LNCaP clone FGC (cell line): ENCODE measurements around the gene SFXN1.
"Not testable (repeated sequence)": the region's sequence is repeated elsewhere in the genome, so short reads cannot be mapped to it uniquely, and the experiment has no call there.

Source experiments
- DNase-seq: peaks from one replicate; pipeline ENCODE4 v3.0.0-alpha.2; 2011; ENCODE audit warnings: low read depth
- H3K4me3 ChIP-seq: 2 replicates; pipeline ENCODE4 v1.5.1; 2011; ENCODE audit warnings: mild to moderate bottlenecking, low read depth, low read length, control low read depth
- CTCF ChIP-seq: IDR thresholded peaks from 2 replicates; pipeline ENCODE4 v1.5.1; 2012; ENCODE audit warnings: mild to moderate bottlenecking; ENCODE audit not compliant: control insufficient read depth, insufficient read depth; ENCODE audit errors: extremely low read depth

Gene SFXN1

DNA sequence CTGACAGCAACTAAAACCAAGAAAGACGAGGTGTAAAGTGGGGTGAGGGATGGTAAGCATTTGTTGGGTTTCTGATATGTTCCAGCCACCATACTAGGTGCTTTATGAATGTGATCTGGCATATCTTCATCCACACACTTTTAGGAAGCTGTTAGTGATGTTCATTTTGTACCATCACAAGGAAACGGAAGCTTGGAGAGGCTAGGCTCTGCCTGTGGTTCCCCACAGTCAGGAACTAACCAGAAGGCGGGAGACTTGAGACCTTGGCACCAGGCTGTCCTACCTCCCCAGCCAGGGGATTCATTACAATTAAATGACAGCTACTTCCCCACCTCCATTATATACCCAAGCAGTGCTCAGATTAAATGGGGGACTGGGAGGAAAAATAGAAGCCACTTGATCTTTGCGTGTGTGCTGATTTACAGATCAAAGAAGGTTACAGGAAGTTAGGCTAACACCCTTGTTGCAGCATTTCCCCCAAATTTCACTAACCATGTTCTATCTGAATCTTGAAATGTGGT lies 43.0 kb downstream of the SFXN1 start:
- no peak overlapping the region for H3K4me3 ChIP-seq
- no peak for TF ChIP-seq CTCF
- DNase-seq: no peak

- DNase-seq: no peak
- no peak for TF ChIP-seq CTCF
- H3K4me3 ChIP-seq: no peak overlapping the region
Measured at GRCh38 chr5:175523292-175523691, 44.9 kb downstream of the SFXN1 start.

DNA sequence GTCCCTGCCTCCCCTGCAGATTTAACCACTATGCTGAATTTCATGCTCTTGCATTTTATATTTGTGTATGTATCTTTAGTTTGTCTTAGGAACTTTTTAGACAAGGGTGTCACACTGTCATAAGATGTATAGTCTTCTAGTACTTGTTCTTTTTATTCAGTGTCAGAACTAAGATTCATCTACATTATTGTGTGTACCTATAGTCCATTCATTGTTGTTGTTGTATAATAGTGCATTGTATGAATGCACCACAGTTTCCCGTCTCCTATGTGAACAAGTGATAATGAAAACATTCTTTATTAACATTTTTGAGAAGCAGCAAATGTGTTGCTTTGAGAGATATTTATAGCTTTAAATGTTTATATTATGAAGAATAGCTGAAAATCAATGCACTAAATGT lies 45.9 kb downstream of the SFXN1 start:
- TF ChIP-seq CTCF: no peak
- no peak for DNase-seq
- H3K4me3 ChIP-seq: no peak overlapping the region

DNA sequence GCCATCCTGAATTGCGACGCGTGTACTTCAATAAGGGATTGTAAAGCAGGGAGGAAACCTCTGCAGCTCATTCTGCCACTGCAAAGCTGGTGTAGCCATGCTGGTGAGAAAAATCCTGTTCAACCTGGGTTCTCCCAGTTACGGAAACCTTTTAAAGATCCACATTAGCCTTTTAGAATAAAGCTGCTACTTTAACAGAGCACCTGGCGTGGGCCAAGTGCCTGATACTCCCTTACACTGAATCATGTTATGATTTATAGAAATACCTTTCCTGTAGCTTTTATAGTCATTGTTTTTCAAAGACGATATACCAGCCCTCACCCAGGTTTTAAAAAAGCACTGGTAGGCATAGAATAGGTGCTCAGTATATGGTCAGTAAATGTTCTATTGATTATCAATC lies 48.3 kb downstream of the SFXN1 start:
- DNase-seq: no peak
- no peak overlapping the region for H3K4me3 ChIP-seq
- no peak for TF ChIP-seq CTCF

DNA sequence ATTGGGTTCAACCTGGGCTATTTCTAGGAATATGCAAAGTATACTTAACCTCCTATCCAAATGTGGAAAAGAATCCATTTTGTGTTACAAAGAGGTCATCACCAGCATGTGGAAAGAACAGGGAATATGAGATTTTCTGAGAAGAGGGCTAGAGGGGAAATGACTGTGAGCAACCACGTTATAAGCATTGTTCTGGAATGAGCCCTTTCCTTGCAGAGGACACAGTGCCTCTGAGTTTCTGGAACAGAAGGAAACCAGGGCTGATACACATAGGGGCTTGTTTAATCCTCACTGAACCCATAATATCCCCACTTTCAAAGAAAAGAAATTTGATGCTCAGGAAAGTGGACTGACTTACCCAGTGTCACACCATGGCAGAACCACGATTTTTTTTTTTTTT lies 53.0 kb downstream of the SFXN1 start:
- DNase-seq: no peak
- TF ChIP-seq CTCF: no peak
- H3K4me3 ChIP-seq: no peak overlapping the region

- DNase-seq: peak; percentile 32
- H3K4me3 ChIP-seq: no peak overlapping the region
- TF ChIP-seq CTCF: peak; percentile 100
Measured at GRCh38 chr5:175534070-175534932, 55.9 kb downstream of the SFXN1 start.

DNA sequence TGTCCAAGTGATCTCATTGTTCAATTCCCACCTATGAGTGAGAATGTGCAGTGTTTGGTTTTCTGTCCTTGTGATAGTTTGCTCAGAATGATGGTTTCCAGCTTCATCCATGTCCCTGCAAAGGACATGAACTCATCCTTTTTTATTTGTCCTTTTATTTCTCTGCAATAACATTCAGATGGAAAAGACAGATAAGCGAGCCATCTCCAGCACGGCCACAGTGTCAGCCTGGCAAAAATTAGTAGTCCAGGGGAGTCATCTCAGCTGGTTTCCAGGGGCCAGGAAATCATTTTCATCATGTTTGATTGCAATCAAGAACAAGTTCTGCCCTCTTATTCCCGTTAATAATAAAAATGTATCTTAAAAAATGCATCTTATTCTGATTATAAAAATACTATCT lies 57.0 kb downstream of the SFXN1 start:
- not testable (repeated sequence) for DNase-seq, H3K4me3 ChIP-seq
